H1 (cell line): Measurements from ENCODE around the gene TRPM6. TPM values are rescaled to one million over a fixed set of nuclear protein-coding genes. Genes with fewer than 3 reads are reported as not detected.

Source experiments
- CTCF ChIA-PET: fragments of 300-600 bp; sonication (Branson Sonifier 250); formaldehyde crosslinking; loops from one replicate; lab custom pipeline; 2021; ENCODE audit not compliant: partially characterized antibody; lab: Charles Lee
- POLR2A ChIA-PET: fragments of 300-600 bp; sonication (Branson Sonifier 250); formaldehyde crosslinking; loops from one replicate; lab custom pipeline; 2021; ENCODE audit warnings: inconsistent platforms; ENCODE audit not compliant: partially characterized antibody; lab: Charles Lee
- DNase-seq, 2 experiments: peaks; one replicate each; pipeline versions ENCODE4 v3.0.0 to v3.0.0-alpha.2; 2010 to 2022; ENCODE audit warnings: low spot score in 2 of 2, low read depth in 1 of 2, mixed read lengths in 1 of 2
- FAIRE-seq: peaks from 2 replicates; lab custom pipeline; 2011; peaks lifted over from hg19 to GRCh38; lab: Jason Lieb, UNC
- H2AFZ ChIP-seq: 2 replicates; pipeline ENCODE4 v1.8.1; 2012; ENCODE audit warnings: low read length, inconsistent platforms
- H2AK5ac ChIP-seq: 2 replicates; pipeline ENCODE4 v1.6.1; 2013; ENCODE audit warnings: low read depth, low read length
- H2BK120ac ChIP-seq: replicated peaks from 2 replicates; pipeline ENCODE3; 2013; ENCODE audit warnings: low read depth, low read length, inconsistent platforms
- H2BK12ac ChIP-seq: 2 replicates; pipeline ENCODE4 v1.6.1; 2013; ENCODE audit warnings: low read depth, low read length
- H2BK15ac ChIP-seq: 2 replicates; pipeline ENCODE4 v1.6.1; 2013; ENCODE audit warnings: low read length
- H2BK20ac ChIP-seq: 2 replicates; pipeline ENCODE4 v1.6.1; 2013; ENCODE audit warnings: low read length
- H2BK5ac ChIP-seq: 2 replicates; pipeline ENCODE4 v1.6.1; 2013; ENCODE audit warnings: low read depth, low read length
- H3K14ac ChIP-seq: 2 replicates; pipeline ENCODE4 v1.6.1; 2013; ENCODE audit warnings: inconsistent platforms; ENCODE audit not compliant: insufficient read length
- H3K18ac ChIP-seq: 2 replicates; pipeline ENCODE4 v1.6.1; 2013; ENCODE audit warnings: low read length; ENCODE audit errors: extremely low read depth
- H3K23ac ChIP-seq: 2 replicates; pipeline ENCODE4 v1.6.1; 2013; ENCODE audit warnings: inconsistent platforms; ENCODE audit not compliant: insufficient read length
- H3K23me2 ChIP-seq: 2 replicates; pipeline ENCODE4 v1.6.1; 2013; ENCODE audit warnings: low read depth, low read length
- H3K27ac ChIP-seq: 2 replicates; pipeline ENCODE4 v1.6.1; 2011; ENCODE audit warnings: low read depth, low read length, inconsistent platforms
- H3K27me3 ChIP-seq, 4 experiments: replicated peaks in 1 of 4; 1 replicate in 1 of 4; 2 replicates in 3 of 4; pipeline versions ENCODE4 v1.6.1 to v1.8.1; 2011 to 2013; ENCODE audit warnings: low read length in 3 of 4, mild to moderate bottlenecking in 3 of 4, inconsistent platforms in 2 of 4, mixed read lengths in 2 of 4, moderate library complexity in 1 of 4; ENCODE audit not compliant: control insufficient read depth in 3 of 4, insufficient read depth in 3 of 4; ENCODE audit errors: extremely low read depth in 1 of 4
- H3K36me3 ChIP-seq, 4 experiments: 2 replicates each; pipeline versions ENCODE4 v1.6.1 to v1.8.1; 2011 to 2013; ENCODE audit warnings: mild to moderate bottlenecking in 4 of 4, low read length in 3 of 4, moderate library complexity in 2 of 4, control low read depth in 1 of 4, inconsistent platforms in 1 of 4; ENCODE audit not compliant: insufficient read depth in 4 of 4, control insufficient read depth in 2 of 4
- H3K4ac ChIP-seq: replicated peaks from 2 replicates; pipeline ENCODE3; 2013; ENCODE audit warnings: low read length, low read depth, mixed read lengths, inconsistent platforms; ENCODE audit not compliant: insufficient read length
- H3K4me1 ChIP-seq, 4 experiments: replicated peaks in 1 of 4; 1 replicate in 1 of 4; 2 replicates in 3 of 4; pipeline versions ENCODE4 v1.6.1 to v1.8.1; 2011 to 2013; ENCODE audit warnings: low read length in 3 of 4, inconsistent platforms in 2 of 4, mixed read lengths in 1 of 4; ENCODE audit not compliant: insufficient read depth in 4 of 4, control insufficient read depth in 3 of 4
- H3K4me2 ChIP-seq, 2 experiments: 2 replicates each; pipeline versions ENCODE4 v1.6.1 to v1.8.1; 2011 to 2013; ENCODE audit warnings: low read depth in 2 of 2, low read length in 2 of 2, control low read depth in 1 of 2, inconsistent platforms in 1 of 2, mild to moderate bottlenecking in 1 of 2; ENCODE audit not compliant: insufficient read depth in 1 of 2
- H3K4me3 ChIP-seq, 4 experiments: fragments of 200-600, 300-600 bp in 1 of 4; sonication (generic), shearing (Covaris generic), sonication (Bioruptor Twin) in 1 of 4; 2 replicates each; pipeline versions ENCODE4 v1.5.1 to v1.8.1; 2011 to 2016; ENCODE audit warnings: low read length in 4 of 4, low read depth in 3 of 4, control low read depth in 2 of 4, inconsistent platforms in 2 of 4, mild to moderate bottlenecking in 2 of 4, mixed read lengths in 1 of 4, moderate library complexity in 1 of 4; ENCODE audit not compliant: insufficient read depth in 2 of 4; ENCODE audit errors: extremely low read depth in 1 of 4
- H3K56ac ChIP-seq: replicated peaks from 2 replicates; pipeline ENCODE3; 2013; ENCODE audit warnings: low read depth, mild to moderate bottlenecking, mixed read lengths, low read length, inconsistent platforms; ENCODE audit not compliant: insufficient read length
- H3K79me1 ChIP-seq: 2 replicates; pipeline ENCODE4 v1.6.1; 2013; ENCODE audit warnings: low read depth, low read length, control low read depth
- H3K79me2 ChIP-seq, 2 experiments: 2 replicates each; pipeline versions ENCODE4 v1.6.1 to v1.8.1; 2012 to 2013; ENCODE audit warnings: low read length in 2 of 2, mild to moderate bottlenecking in 2 of 2, inconsistent platforms in 1 of 2; ENCODE audit not compliant: insufficient read depth in 2 of 2, control insufficient read depth in 1 of 2
- H3K9ac ChIP-seq, 4 experiments: replicated peaks in 1 of 4; 1 replicate in 1 of 4; 2 replicates in 3 of 4; pipeline versions ENCODE4 v1.6.1 to v1.8.1; 2011 to 2013; ENCODE audit warnings: low read depth in 3 of 4, low read length in 3 of 4, control low read depth in 2 of 4, mild to moderate bottlenecking in 2 of 4, moderate library complexity in 2 of 4, inconsistent platforms in 1 of 4; ENCODE audit errors: extremely low read depth in 1 of 4
- H3K9me3 ChIP-seq, 2 experiments: 2 replicates each; pipeline versions ENCODE4 v1.6.1 to v1.8.1; 2012 to 2013; ENCODE audit warnings: mild to moderate bottlenecking in 2 of 2, moderate library complexity in 2 of 2, control low read depth in 1 of 2, inconsistent platforms in 1 of 2, low read depth in 1 of 2, low read length in 1 of 2, mixed read lengths in 1 of 2; ENCODE audit not compliant: insufficient read depth in 2 of 2
- H4K20me1 ChIP-seq, 2 experiments: replicated peaks in 1 of 2; 2 replicates each; pipeline versions ENCODE3 to v1.8.1; 2011 to 2013; ENCODE audit warnings: inconsistent platforms in 2 of 2, low read length in 2 of 2, mild to moderate bottlenecking in 1 of 2; ENCODE audit not compliant: insufficient read depth in 2 of 2, control insufficient read depth in 1 of 2
- H4K5ac ChIP-seq: 2 replicates; pipeline ENCODE4 v1.6.1; 2013; ENCODE audit warnings: low read length, low read depth, mixed read lengths, inconsistent platforms; ENCODE audit not compliant: insufficient read length
- H4K8ac ChIP-seq: 2 replicates; pipeline ENCODE4 v1.8.0; 2013; ENCODE audit warnings: mild to moderate bottlenecking, moderate library complexity, low read length, inconsistent platforms; ENCODE audit not compliant: insufficient read depth; ENCODE audit errors: extremely low read depth
- H4K91ac ChIP-seq: replicated peaks from 2 replicates; pipeline ENCODE3; 2013; ENCODE audit warnings: low read length, mixed read lengths, inconsistent platforms; ENCODE audit not compliant: insufficient read length
- CTBP2 ChIP-seq: IDR thresholded peaks from 2 replicates; pipeline ENCODE4 v1.7.0; 2011; ENCODE audit warnings: borderline replicate concordance, mild to moderate bottlenecking, moderate library complexity, mixed read lengths, low read length; ENCODE audit not compliant: insufficient read depth, insufficient read length
- JUND ChIP-seq: IDR thresholded peaks from 2 replicates; pipeline ENCODE4 v1.6.1; 2011; ENCODE audit warnings: mild to moderate bottlenecking, improper control_type of control experiment, low read length
- SIN3A ChIP-seq, 2 experiments: IDR thresholded peaks in 1 of 2; conservative IDR thresholded peaks in 1 of 2; 2 replicates each; pipeline ENCODE4 v1.6.1; 2011 to 2012; ENCODE audit warnings: low read length in 2 of 2, improper control_type of control experiment in 1 of 2, low read depth in 1 of 2, mild to moderate bottlenecking in 1 of 2
- TCF12 ChIP-seq: IDR thresholded peaks from 2 replicates; pipeline ENCODE4 v1.6.1; 2011; ENCODE audit warnings: low read depth, mild to moderate bottlenecking, low read length
- TEAD4 ChIP-seq: IDR thresholded peaks from 2 replicates; pipeline ENCODE4 v1.6.1; 2012; ENCODE audit warnings: low read depth, low read length, inconsistent platforms, mixed read lengths
- WGBS, 2 experiments: shearing (Covaris generic) in 1 of 2; methylation state at CpG; one replicate each; pipeline versions ENCODE4 v1.1.6 to v1.1.7; 2013 to 2015; ENCODE audit warnings: low lambda C conversion rate in 2 of 2, mixed read lengths in 2 of 2, inconsistent platforms in 1 of 2, low coverage in 1 of 2, missing lambda C conversion rate in 1 of 2; ENCODE audit not compliant: insufficient replicate concordance in 2 of 2, insufficient coverage in 1 of 2, insufficient read length in 1 of 2; ENCODE audit errors: extremely low coverage in 1 of 2, missing lambda C conversion rate in 1 of 2; 5-methylcytosine and 5-hydroxymethylcytosine counted together
- polyA plus RNA-seq, 7 experiments: library from polyadenylated mRNA; depleted of rRNA in 3 of 7; stranded (reverse) in 5 of 7; unstranded in 2 of 7; fragments of >200 nt in 5 of 7; fragments of 200-250 nt in 2 of 7; gene quantifications; 1 replicate in 5 of 7; 2 replicates in 1 of 7; 4 replicates in 1 of 7; pipeline versions ENCODE4 v1.2.1 to v1.2.3, GENCODE V29; 2011 to 2013; ENCODE audit warnings: missing spikeins in 2 of 7, mixed read lengths in 2 of 7
- total RNA-seq: library from RNA; stranded (reverse); fragmentation: NEBNext Ultra II Directional; extraction: Animal tissue kit (Norgen Biotek cat#: 25700); gene quantifications from 2 replicates; pipeline ENCODE4 v1.2.1, GENCODE V29; 2021

Gene TRPM6
- total and polyA plus RNA-seq, 2 of the 8 experiments (the other 6 are each of a cell fraction or from before 2014, with no cell fraction given): 0.45 to 1.5 TPM

DNA sequence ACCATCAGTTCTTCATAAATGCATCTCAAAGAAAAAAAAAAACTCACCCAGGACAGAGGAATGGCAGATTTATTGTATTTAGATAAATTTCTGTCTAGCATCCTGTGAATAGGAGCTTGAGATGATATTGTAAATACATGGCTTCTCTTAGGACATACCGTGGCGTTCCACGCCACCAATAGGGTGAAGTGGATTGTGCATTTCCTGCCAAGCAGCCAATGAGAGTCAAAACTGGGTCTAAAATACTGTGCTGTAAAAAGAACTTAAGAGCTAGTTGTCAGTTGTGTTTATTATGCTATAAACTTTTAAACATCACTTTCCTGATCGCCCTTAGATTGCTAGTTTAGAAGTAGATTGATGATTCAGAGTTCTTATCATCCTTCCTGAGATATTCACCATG is 20.9 kb upstream of the TRPM6 start:
- no peak overlapping the region for H2BK20ac ChIP-seq
- no peak overlapping the region for H3K56ac ChIP-seq
- ChIA-PET CTCF (interaction anchor here (1.2 to 2.1 kb wide), 2 partner anchors 22 to 32 kb away, joined by 3 to 4 read pairs; no protein-coding TSS in a partner anchor), POLR2A (no interaction called here)
- no peak overlapping the region for H4K8ac ChIP-seq
- no peak overlapping the region for H4K91ac ChIP-seq
- H3K27ac ChIP-seq: no peak overlapping the region
- H3K4me3 ChIP-seq: no peak overlapping the region
- H3K14ac ChIP-seq: no peak overlapping the region
- H3K4me1 ChIP-seq: no peaks in the 10 kb centered on the region
- H3K23me2 ChIP-seq: no peaks in the 10 kb centered on the region
- no peak for FAIRE-seq
- H3K4ac ChIP-seq: no peak overlapping the region
- H4K20me1 ChIP-seq: no peaks in the 10 kb centered on the region
- no peak overlapping the region for H3K4me2 ChIP-seq
- H2BK12ac ChIP-seq: no peak overlapping the region
- H3K79me2 ChIP-seq: no peaks in the 10 kb centered on the region
- H2AFZ ChIP-seq: no peak overlapping the region
- H3K9ac ChIP-seq: no peak overlapping the region
- TF ChIP-seq SIN3A (conservative IDR thresholded peaks at IDR 0.05 in 1 of 2, IDR thresholded peaks at IDR 0.05 in 1 of 2; ENCODE audit: low read depth in 1 of 2, low read length in 2 of 2): no peak
- TF ChIP-seq TEAD4: no peak
- no peak for TF ChIP-seq CTBP2
- TF ChIP-seq JUND: no peak
- no peak for TF ChIP-seq TCF12
- no peak overlapping the region for H2AK5ac ChIP-seq
- H3K23ac ChIP-seq: no peak overlapping the region
- H3K27me3 ChIP-seq: no peaks in the 10 kb centered on the region
- H3K79me1 ChIP-seq: no peaks in the 10 kb centered on the region
- no peaks in the 10 kb centered on the region for H3K36me3 ChIP-seq
- H3K18ac ChIP-seq: no peak overlapping the region
- no peaks in the 10 kb centered on the region for H3K9me3 ChIP-seq
- H2BK5ac ChIP-seq: no peak overlapping the region
- WGBS, 2 experiments: 98% methylated on average over 4 of the region's 4 CpGs; no CpG with 5 or more reads in 1 of the 2 experiments
- no peak overlapping the region for H2BK120ac ChIP-seq
- no peak overlapping the region for H2BK15ac ChIP-seq
- no peak overlapping the region for H4K5ac ChIP-seq
- no peak for DNase-seq
